ENCODE results near the gene PRDM16.

Gene PRDM16

DNA sequence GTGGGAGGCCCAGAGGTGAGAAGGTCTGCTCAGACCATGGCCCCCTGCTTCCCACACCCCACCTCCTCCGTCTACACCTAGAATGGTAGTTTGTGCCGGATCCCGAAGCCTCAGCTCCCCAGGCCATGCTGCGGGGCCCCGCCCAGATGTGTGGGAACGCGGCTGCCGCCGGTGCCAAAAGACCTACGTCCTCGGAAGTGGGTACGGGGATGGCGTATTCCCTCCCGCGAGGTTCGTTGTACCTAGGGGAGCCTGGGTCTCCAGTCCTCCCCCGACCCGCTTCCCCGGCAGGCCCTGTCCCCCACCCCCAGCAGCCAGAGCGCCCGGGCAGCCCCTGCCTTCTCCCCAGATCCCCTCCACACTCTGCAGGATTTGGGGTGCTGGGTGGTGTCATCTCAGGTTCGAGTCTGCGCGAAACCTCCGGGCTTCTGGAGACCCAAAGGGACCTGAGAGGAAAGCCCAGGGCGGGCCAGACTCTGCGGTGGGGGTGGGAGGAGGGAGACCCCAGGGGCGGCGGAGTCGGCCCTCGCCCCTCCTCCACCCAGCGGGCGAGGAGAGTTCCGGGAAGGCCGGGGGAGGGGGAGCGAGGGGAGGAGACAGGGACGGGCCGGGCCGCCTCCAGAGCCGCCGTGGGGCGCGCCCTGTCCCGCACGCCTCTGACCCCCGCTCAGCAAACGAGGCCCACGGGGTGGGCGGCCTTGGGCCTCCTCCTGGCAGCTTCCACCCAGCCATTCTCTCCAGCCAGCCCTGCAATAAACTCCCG, 6.2 kb upstream of the PRDM16 start:
- H3K9me2 ChIP-seq (ENCODE audit: low read depth, low read length) = no peaks in the 10 kb centered on the region
- TF ChIP-seq, protein P1, sequence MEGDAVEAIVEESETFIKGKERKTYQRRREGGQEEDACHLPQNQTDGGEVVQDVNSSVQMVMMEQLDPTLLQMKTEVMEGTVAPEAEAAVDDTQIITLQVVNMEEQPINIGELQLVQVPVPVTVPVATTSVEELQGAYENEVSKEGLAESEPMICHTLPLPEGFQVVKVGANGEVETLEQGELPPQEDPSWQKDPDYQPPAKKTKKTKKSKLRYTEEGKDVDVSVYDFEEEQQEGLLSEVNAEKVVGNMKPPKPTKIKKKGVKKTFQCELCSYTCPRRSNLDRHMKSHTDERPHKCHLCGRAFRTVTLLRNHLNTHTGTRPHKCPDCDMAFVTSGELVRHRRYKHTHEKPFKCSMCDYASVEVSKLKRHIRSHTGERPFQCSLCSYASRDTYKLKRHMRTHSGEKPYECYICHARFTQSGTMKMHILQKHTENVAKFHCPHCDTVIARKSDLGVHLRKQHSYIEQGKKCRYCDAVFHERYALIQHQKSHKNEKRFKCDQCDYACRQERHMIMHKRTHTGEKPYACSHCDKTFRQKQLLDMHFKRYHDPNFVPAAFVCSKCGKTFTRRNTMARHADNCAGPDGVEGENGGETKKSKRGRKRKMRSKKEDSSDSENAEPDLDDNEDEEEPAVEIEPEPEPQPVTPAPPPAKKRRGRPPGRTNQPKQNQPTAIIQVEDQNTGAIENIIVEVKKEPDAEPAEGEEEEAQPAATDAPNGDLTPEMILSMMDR (IDR thresholded peaks at IDR 0.05; ENCODE audit: low read length) = no peak
- no peak for TF ChIP-seq EZH2 (IDR thresholded peaks at IDR 0.05; ENCODE audit: borderline replicate concordance, low read length)
- no peak overlapping the region for H2AFZ ChIP-seq (ENCODE audit: low read length)
- H3K9me3 ChIP-seq (ENCODE audit: low read length) = no peaks in the 10 kb centered on the region
- no peaks in the 10 kb centered on the region for H3K79me2 ChIP-seq (ENCODE audit: insufficient read depth, low read length)
- no peaks in the 10 kb centered on the region for H4K20me1 ChIP-seq (ENCODE audit: insufficient read depth, low read length)
- H3K4me3 ChIP-seq (ENCODE audit: low read depth, low read length, poor library complexity, severe bottlenecking) = no peak overlapping the region
- no peak overlapping the region for H3K27ac ChIP-seq (ENCODE audit: low read depth, low read length, poor library complexity, severe bottlenecking)
- H3K4me1 ChIP-seq (ENCODE audit: insufficient read depth, low read length, severe bottlenecking) = no peaks in the 10 kb centered on the region
- H3F3A ChIP-seq (ENCODE audit: insufficient read depth, low read length) = no peaks in the 10 kb centered on the region
- H3K27me3 ChIP-seq (ENCODE audit: insufficient read depth, low read length) = no peaks in the 10 kb centered on the region
- no peak overlapping the region for H3K4me2 ChIP-seq (ENCODE audit: low read length)
- no peak overlapping the region for H3K9ac ChIP-seq (ENCODE audit: low read length)
- H3K36me3 ChIP-seq (ENCODE audit: insufficient read depth, low read length) = no peaks in the 10 kb centered on the region

- H3K4me3 ChIP-seq (ENCODE audit: low read depth, low read length, poor library complexity, severe bottlenecking) = no peak overlapping the region
Measured at GRCh38 chr1:3063379-3064295, 5.4 kb upstream of the PRDM16 start.

GRCh38 chr1:3064296-3064850, 4.6 kb upstream of the PRDM16 start:
- H3K9me3 ChIP-seq (ENCODE audit: low read length) = no peaks in the 10 kb centered on the region
- H4K20me1 ChIP-seq (ENCODE audit: insufficient read depth, low read length) = no peaks in the 10 kb centered on the region
- no peaks in the 10 kb centered on the region for H3K9me2 ChIP-seq (ENCODE audit: low read depth, low read length)
- no peak overlapping the region for H2AFZ ChIP-seq (ENCODE audit: low read length)
- TF ChIP-seq EZH2 (IDR thresholded peaks at IDR 0.05; ENCODE audit: borderline replicate concordance, low read length) = no peak
- TF ChIP-seq, protein P1 (IDR thresholded peaks at IDR 0.05; ENCODE audit: low read length) = no peak
- no peak overlapping the region for H3K4me2 ChIP-seq (ENCODE audit: low read length)
- H3K79me2 ChIP-seq (ENCODE audit: insufficient read depth, low read length) = no peaks in the 10 kb centered on the region
- H3K36me3 ChIP-seq (ENCODE audit: insufficient read depth, low read length) = no peaks in the 10 kb centered on the region
- H3K4me3 ChIP-seq (ENCODE audit: low read depth, low read length, poor library complexity, severe bottlenecking) = no peak overlapping the region
- no peaks in the 10 kb centered on the region for H3K27me3 ChIP-seq (ENCODE audit: insufficient read depth, low read length)
- no peak overlapping the region for H3K27ac ChIP-seq (ENCODE audit: low read depth, low read length, poor library complexity, severe bottlenecking)
- no peaks in the 10 kb centered on the region for H3K4me1 ChIP-seq (ENCODE audit: insufficient read depth, low read length, severe bottlenecking)
- H3K9ac ChIP-seq (ENCODE audit: low read length) = no peak overlapping the region
- H3F3A ChIP-seq (ENCODE audit: insufficient read depth, low read length) = no peaks in the 10 kb centered on the region

More at GRCh38 chr1:3063379-3064295, 5.4 kb upstream of the PRDM16 start:
- H3K36me3 ChIP-seq (ENCODE audit: insufficient read depth, low read length) = no peaks in the 10 kb centered on the region
- TF ChIP-seq, protein P1 (IDR thresholded peaks at IDR 0.05; ENCODE audit: low read length) = no peak
- no peak for TF ChIP-seq EZH2 (IDR thresholded peaks at IDR 0.05; ENCODE audit: borderline replicate concordance, low read length)
- no peaks in the 10 kb centered on the region for H3F3A ChIP-seq (ENCODE audit: insufficient read depth, low read length)
- no peak overlapping the region for H3K27ac ChIP-seq (ENCODE audit: low read depth, low read length, poor library complexity, severe bottlenecking)
- H3K27me3 ChIP-seq (ENCODE audit: insufficient read depth, low read length) = no peaks in the 10 kb centered on the region
- no peaks in the 10 kb centered on the region for H3K9me3 ChIP-seq (ENCODE audit: low read length)
- H3K4me1 ChIP-seq (ENCODE audit: insufficient read depth, low read length, severe bottlenecking) = no peaks in the 10 kb centered on the region
- H3K9me2 ChIP-seq (ENCODE audit: low read depth, low read length) = no peaks in the 10 kb centered on the region
- no peak overlapping the region for H3K9ac ChIP-seq (ENCODE audit: low read length)
- no peaks in the 10 kb centered on the region for H3K79me2 ChIP-seq (ENCODE audit: insufficient read depth, low read length)
- no peak overlapping the region for H3K4me2 ChIP-seq (ENCODE audit: low read length)
- H4K20me1 ChIP-seq (ENCODE audit: insufficient read depth, low read length) = no peaks in the 10 kb centered on the region
- H2AFZ ChIP-seq (ENCODE audit: low read length) = no peak overlapping the region

Data from OCI-LY1 (cell line).